Stimulated activated naive CD8-positive, alpha-beta T cell treated with anti-CD3 and anti-CD28 coated beads, Interleukin-15, Interleukin-2, amounts not matched to agents 100 ng/mL and 50 ng/mL, for 24 hours (primary cell): ENCODE results near the gene ACTN4.

ENCODE experiments used
- H3K27ac Mint-ChIP-seq: one replicate; pipeline ENCODE4 v1.8.0; 2021; ENCODE audit warnings: mild to moderate bottlenecking, mixed read lengths
- H3K27me3 Mint-ChIP-seq: one replicate; pipeline ENCODE4 v1.8.0; 2021; ENCODE audit warnings: mixed read lengths
- H3K36me3 Mint-ChIP-seq: one replicate; pipeline ENCODE4 v1.8.0; 2021; ENCODE audit warnings: low read depth, mixed read lengths
- H3K4me1 Mint-ChIP-seq: one replicate; pipeline ENCODE4 v1.8.0; 2021; ENCODE audit warnings: low read depth, mixed read lengths
- H3K4me3 Mint-ChIP-seq: one replicate; pipeline ENCODE4 v1.8.0; 2021; ENCODE audit warnings: mild to moderate bottlenecking, mixed read lengths
- H3K9me3 Mint-ChIP-seq: one replicate; pipeline ENCODE4 v1.8.0; 2021; ENCODE audit warnings: mixed read lengths

Gene ACTN4

DNA sequence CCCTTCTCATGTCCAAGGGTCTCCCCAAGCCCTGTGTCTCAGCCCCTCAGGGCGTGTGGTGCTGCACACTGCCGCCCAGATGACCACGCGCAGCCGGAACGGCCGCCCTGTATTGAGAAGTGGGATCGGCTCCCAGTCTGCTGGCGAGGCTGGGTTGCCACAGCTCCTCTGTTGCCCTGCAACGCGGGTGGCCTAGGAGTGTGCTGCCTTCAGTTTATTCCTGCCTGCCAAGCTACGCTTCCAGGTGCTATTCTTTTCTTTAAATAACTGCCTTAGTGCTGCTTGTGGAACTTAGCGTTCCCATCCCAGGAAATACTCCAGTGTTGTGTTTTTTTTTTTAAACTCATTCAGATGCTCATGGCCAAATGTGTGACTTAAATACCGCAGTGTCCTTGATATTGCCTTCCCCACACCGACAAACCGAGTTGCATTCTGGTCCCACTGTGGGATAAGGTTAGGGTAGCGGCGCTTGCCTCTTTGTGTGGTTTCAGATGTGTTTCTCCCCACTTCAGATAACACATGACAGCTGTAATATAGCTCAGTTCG lies 16.6 kb downstream of the ACTN4 start:
- H3K27me3 Mint-ChIP-seq: no peaks in the 10 kb centered on the region
- no peaks in the 10 kb centered on the region for H3K9me3 Mint-ChIP-seq
- peaks cover 73% of the 10 kb centered on the region for H3K4me1 Mint-ChIP-seq
- H3K36me3 Mint-ChIP-seq: peaks cover 27% of the 10 kb centered on the region
- H3K4me3 Mint-ChIP-seq: no peak overlapping the region
- no peak overlapping the region for H3K27ac Mint-ChIP-seq

DNA sequence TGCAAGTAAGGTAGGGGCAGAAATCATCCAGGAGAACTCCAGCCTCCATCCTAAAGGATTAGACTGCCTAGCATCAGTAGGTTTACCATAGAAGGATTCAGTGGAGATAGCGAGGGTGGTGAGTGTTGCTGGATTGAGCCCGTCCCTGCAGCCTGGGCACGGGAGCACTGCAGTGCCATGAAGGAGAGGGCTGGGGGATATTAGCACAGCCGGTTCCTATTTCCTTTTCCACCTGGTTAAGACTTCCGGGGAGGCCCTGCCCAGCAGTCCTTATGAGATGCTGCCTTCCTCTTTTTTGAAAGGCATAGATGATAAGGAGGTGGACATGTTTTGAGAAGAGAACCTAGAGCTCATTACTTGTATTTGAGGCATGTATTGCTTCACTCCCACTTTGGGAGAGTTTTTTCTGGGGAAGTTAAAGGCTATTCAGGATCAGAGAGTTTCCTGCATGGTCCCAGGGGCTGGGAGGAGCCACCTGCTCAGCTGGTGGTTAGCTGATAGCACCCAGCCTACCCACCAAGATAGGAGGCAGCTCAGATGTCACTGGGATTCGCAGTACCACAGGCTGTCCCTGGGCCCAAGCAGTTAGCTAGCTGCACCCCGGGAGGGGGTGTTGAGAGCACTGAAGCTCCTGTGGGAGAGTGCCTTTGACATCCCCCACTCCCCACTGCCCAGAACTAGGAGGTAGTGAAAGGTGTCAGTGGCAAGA lies 17.2 kb downstream of the ACTN4 start:
- H3K4me1 Mint-ChIP-seq: peaks cover 79% of the 10 kb centered on the region
- no peaks in the 10 kb centered on the region for H3K9me3 Mint-ChIP-seq
- no peaks in the 10 kb centered on the region for H3K27me3 Mint-ChIP-seq
- no peak overlapping the region for H3K4me3 Mint-ChIP-seq
- peak overlapping the region; percentile 5 for H3K27ac Mint-ChIP-seq
- H3K36me3 Mint-ChIP-seq: peaks cover 33% of the 10 kb centered on the region

DNA sequence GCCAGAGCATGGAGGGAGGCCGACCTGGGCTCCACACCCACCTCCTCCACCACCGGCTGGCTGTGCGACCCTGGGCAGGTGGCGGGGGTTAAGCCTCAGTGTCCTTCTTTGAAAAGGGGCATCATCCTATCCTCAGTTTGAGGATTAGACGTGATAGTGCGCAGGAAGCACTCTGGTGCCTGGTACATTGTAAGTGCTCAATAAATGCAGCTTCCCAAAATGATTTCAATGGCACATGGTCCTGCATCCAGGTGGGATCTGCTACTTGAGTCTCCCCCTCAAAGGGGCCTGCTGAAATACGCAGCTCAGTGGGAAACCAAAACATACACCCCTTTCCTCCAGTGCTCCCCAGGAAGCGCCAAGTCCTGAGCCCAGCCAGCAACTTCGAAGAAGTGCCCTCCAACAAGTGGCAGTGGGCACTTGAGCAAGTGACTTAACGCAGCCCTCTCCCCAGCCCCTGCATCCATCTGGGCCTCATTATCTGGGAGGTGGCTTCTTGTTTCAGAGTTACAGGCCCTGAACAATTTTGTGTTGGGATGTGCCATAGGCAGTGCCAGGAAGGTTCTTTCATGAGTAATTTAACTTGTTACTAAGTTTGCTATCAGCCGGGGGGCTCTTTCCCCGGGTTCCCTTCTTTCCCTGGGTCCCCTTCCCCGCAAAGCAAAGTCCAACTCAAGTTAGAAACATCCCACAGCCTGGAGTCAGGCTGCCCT lies 17.9 kb downstream of the ACTN4 start:
- Mint-ChIP-seq H3K36me3 (peaks cover 34% of the 10 kb centered on the region), H3K4me1 (peaks cover 86% of the 10 kb centered on the region), H3K4me3 (no peak overlapping the region), H3K9me3 (no peaks in the 10 kb centered on the region), H3K27ac (no peak overlapping the region), H3K27me3 (no peaks in the 10 kb centered on the region)

GRCh38 chr19:38665950-38666662 lies 18.7 kb downstream of the ACTN4 start:
- Mint-ChIP-seq H3K36me3 (peaks cover 28% of the 10 kb centered on the region), H3K4me1 (peaks cover 88% of the 10 kb centered on the region), H3K27me3 (no peaks in the 10 kb centered on the region), H3K27ac (peak overlapping the region; percentile 92), H3K4me3 (no peak overlapping the region), H3K9me3 (no peaks in the 10 kb centered on the region)

DNA sequence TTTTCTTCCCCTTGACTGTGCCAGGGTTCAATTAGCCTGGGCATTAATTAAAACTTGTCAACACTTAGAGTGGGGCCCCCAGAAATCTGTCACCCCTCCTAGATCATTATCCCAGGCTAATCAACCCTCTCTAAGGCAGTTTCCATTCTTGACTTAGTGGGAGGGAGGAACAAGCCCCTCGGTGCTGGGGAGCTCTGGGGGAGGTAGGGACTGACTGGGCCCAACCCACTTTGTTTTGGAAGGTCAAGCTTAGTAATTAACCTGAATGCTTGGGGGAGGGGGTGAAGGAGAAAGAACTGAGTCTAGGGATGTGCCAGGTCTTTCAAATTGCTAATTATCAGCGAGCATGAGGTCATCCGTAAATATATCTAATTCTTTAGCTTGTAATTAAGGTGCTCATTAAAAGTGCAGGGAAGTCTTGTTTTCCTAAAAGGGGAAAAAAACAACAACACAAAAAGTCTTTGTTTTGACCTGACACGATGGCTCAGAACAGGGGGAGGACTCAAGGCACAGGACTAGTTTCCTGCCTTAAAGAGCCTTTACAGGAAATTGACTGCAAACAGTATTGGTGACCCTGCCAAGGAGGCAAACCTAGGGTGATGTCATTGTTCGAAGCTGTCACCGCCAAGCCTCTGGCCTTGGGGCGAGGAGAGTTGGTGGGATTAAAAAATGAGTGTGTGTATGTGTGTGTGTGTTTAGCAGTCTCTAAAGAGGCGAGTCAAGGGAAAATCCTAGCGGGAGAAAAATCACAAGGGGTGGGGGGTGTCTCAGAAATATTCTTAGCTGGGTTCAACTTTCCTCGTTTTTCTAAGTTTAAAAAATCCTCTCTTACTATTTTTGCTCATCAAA lies 19.4 kb downstream of the ACTN4 start:
- Mint-ChIP-seq H3K36me3 (peaks cover 27% of the 10 kb centered on the region), H3K4me3 (peak overlapping the region; percentile 38), H3K27me3 (no peaks in the 10 kb centered on the region), H3K27ac (peak overlapping the region; percentile 92), H3K9me3 (no peaks in the 10 kb centered on the region), H3K4me1 (peaks cover 84% of the 10 kb centered on the region)

- Mint-ChIP-seq H3K4me3 (no peak overlapping the region), H3K4me1 (peaks cover 76% of the 10 kb centered on the region), H3K9me3 (no peaks in the 10 kb centered on the region), H3K27me3 (no peaks in the 10 kb centered on the region), H3K27ac (peak overlapping the region; percentile 38), H3K36me3 (peaks cover 22% of the 10 kb centered on the region)
These were observed 20.3 kb downstream of the ACTN4 start for GRCh38 chr19:38667661-38668171.

- H3K27me3 Mint-ChIP-seq: no peaks in the 10 kb centered on the region
- peak overlapping the region; percentile 60 for H3K4me3 Mint-ChIP-seq
- peaks cover 65% of the 10 kb centered on the region for H3K4me1 Mint-ChIP-seq
- no peaks in the 10 kb centered on the region for H3K9me3 Mint-ChIP-seq
- peak overlapping the region; percentile 72 for H3K27ac Mint-ChIP-seq
- H3K36me3 Mint-ChIP-seq: peaks cover 22% of the 10 kb centered on the region
These were observed 22.1 kb downstream of the ACTN4 start for GRCh38 chr19:38669552-38669951.

GRCh38 chr19:38670921-38671398 lies 23.5 kb downstream of the ACTN4 start:
- H3K36me3 Mint-ChIP-seq: peaks cover 22% of the 10 kb centered on the region
- H3K4me3 Mint-ChIP-seq: no peak overlapping the region
- H3K27me3 Mint-ChIP-seq: no peaks in the 10 kb centered on the region
- H3K27ac Mint-ChIP-seq: no peak overlapping the region
- H3K9me3 Mint-ChIP-seq: no peaks in the 10 kb centered on the region
- H3K4me1 Mint-ChIP-seq: peaks cover 69% of the 10 kb centered on the region

GRCh38 chr19:38671654-38672053 lies 24.2 kb downstream of the ACTN4 start:
- Mint-ChIP-seq H3K4me3 (no peak overlapping the region), H3K27me3 (no peaks in the 10 kb centered on the region), H3K4me1 (peaks cover 67% of the 10 kb centered on the region), H3K36me3 (peaks cover 22% of the 10 kb centered on the region), H3K27ac (no peak overlapping the region), H3K9me3 (no peaks in the 10 kb centered on the region)

- Mint-ChIP-seq H3K27me3 (no peaks in the 10 kb centered on the region), H3K4me3 (no peak overlapping the region), H3K4me1 (peaks cover 61% of the 10 kb centered on the region), H3K9me3 (no peaks in the 10 kb centered on the region), H3K27ac (no peak overlapping the region), H3K36me3 (peaks cover 25% of the 10 kb centered on the region)
These were observed 25.6 kb downstream of the ACTN4 start for GRCh38 chr19:38673030-38673429.

- no peak overlapping the region for H3K4me3 Mint-ChIP-seq
- peaks cover 13% of the 10 kb centered on the region for H3K36me3 Mint-ChIP-seq
- H3K9me3 Mint-ChIP-seq: no peaks in the 10 kb centered on the region
- H3K27me3 Mint-ChIP-seq: no peaks in the 10 kb centered on the region
- H3K27ac Mint-ChIP-seq: peak overlapping the region; percentile 47
- H3K4me1 Mint-ChIP-seq: peaks cover 50% of the 10 kb centered on the region
These were observed 27.1 kb downstream of the ACTN4 start for GRCh38 chr19:38674388-38675171.

DNA sequence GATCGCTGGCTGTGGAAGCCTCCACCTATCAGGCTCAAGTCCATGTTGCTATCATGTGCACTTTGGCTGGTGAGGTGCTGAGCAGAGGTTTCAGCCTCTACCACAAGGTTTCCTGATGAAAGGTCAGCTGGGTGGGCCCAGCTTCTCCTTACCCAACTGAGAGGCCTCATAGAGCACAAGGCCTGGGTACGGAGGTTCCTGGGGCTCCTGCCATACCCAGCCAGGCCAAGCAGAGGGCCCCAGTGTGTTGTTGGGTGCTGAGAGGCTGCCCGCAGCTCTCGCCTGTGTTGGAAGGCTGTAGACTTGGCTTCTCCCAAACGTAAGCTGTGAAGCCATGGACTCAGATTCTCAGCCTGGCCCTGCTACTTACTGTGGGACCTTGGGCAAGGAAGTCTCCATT lies 28.2 kb downstream of the ACTN4 start:
- peaks cover 20% of the 10 kb centered on the region for H3K36me3 Mint-ChIP-seq
- no peaks in the 10 kb centered on the region for H3K9me3 Mint-ChIP-seq
- H3K27ac Mint-ChIP-seq: no peak overlapping the region
- H3K4me3 Mint-ChIP-seq: peak overlapping the region; percentile 5
- no peaks in the 10 kb centered on the region for H3K27me3 Mint-ChIP-seq
- H3K4me1 Mint-ChIP-seq: peaks cover 50% of the 10 kb centered on the region

DNA sequence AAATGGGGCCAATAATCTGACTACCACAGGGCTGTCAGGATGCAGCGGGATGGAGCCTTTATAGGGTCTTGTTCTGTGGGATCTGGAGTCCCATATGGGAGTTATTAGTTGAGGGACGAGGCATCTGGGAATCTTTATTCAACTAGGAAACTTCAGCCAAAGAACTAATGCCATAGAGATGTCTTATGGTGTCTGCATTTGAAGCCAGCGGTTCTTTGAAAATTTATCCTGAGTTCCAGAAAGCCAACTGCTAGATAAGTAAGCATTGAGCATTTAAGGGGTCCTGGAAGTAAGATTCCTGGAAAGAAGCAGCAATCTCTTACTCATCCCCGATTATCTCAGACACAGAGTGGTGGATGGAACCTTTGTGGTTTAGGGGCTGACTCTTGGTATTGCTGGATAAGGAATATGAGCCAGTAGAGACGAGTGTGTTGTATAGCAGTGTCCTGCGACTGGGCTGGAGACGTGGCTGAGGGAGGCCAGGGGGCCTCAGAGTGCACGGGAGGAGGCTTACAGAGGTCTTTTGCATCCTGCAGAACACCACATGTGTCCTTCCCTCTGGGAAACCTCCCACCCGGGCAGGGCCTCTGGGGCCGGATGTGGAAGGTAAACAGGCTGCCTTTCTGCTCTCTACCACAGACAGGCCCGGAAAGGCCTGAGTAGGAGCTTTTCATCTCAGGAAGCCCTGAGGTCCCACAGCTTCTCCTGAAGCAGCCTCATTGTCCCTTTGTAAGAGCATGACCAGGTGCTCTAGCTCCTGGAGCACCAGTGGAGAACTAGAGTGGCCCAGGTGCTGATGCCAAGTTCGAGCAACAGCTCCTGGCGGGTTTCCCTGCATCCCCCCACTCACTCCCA lies 28.8 kb downstream of the ACTN4 start:
- no peaks in the 10 kb centered on the region for H3K27me3 Mint-ChIP-seq
- peak overlapping the region; percentile 5 for H3K4me3 Mint-ChIP-seq
- peaks cover 23% of the 10 kb centered on the region for H3K36me3 Mint-ChIP-seq
- peaks cover 53% of the 10 kb centered on the region for H3K4me1 Mint-ChIP-seq
- no peak overlapping the region for H3K27ac Mint-ChIP-seq
- no peaks in the 10 kb centered on the region for H3K9me3 Mint-ChIP-seq
